HG03565 (cell line): Measurements from ENCODE around the gene CYP27C1.

Experiments used
- ATAC-seq: cut with Tn5 transposase; IDR thresholded peaks from one replicate; pipeline ENCODE4 v1.9.1; 2021; ENCODE audit warnings: mild to moderate bottlenecking, moderate library complexity; ENCODE audit not compliant: unreplicated experiment

Gene CYP27C1

GRCh38 chr2:127155028-127155581 lies 65.0 kb downstream of the CYP27C1 start:
- ATAC-seq: no peak

DNA sequence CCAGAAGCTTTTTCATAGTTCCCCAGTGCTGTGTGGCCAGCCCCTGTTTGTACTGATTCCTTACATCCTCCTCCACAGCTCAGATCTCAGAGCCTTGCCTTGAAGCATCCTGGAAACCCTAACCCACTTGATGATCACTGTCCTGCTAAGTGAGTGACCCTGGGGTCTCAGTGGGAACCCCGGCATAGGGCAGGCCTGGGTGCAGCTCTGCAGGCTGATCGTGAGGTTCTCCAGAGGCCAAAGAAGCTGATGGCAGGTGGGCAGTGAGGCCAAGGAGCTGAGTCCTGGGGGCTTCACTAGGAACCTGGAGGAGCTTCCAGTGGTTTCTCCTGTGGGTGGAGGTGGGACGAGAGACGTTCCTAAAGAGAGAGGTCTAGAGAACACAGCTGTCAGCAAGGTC lies 65.7 kb downstream of the CYP27C1 start:
- ATAC-seq: no peak

DNA sequence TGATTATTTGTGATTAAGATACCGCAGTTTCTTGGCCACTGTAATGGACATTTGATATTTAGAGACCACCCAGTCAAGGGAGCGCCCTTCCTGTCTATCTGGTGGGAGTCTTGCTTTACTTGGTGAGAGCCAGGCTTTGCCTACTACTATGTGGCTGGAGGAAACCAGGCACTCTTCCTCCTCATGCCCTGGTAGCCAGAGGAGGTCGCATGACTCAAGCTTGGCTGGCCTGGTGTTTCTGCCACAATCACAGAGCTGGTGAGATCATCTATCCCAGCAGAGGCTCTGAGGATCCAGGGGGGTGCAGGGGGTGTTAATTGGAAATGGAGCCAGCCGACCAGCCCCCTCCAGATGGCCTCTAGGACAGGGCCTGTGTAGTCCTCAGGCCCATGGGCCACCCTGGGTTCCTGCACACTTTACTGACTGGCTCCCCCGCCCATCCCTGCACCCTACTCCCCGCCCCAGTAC lies 66.4 kb downstream of the CYP27C1 start:
- ATAC-seq: no peak

DNA sequence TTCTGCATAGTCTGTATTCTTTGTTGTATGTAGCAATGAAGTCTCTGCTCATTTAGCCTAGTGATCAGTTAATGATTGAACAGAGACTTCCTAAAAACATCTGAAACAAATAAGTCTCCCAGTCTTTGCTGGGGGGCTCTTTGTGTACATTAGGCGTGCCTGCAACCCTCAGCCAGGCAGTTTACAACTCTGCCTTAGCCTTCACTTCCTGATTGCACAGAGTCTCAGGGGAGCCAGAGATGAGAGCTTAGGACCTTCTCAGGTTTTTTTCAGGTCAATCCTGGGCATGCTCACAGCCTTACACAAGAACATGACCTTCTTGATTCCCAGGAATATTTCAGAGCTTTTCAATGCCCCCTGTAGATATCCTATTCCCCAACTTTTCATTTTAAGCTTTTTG lies 69.1 kb downstream of the CYP27C1 start:
- ATAC-seq: no peak

- ATAC-seq: no peak
These were observed 70.7 kb downstream of the CYP27C1 start for GRCh38 chr2:127149384-127149783.

DNA sequence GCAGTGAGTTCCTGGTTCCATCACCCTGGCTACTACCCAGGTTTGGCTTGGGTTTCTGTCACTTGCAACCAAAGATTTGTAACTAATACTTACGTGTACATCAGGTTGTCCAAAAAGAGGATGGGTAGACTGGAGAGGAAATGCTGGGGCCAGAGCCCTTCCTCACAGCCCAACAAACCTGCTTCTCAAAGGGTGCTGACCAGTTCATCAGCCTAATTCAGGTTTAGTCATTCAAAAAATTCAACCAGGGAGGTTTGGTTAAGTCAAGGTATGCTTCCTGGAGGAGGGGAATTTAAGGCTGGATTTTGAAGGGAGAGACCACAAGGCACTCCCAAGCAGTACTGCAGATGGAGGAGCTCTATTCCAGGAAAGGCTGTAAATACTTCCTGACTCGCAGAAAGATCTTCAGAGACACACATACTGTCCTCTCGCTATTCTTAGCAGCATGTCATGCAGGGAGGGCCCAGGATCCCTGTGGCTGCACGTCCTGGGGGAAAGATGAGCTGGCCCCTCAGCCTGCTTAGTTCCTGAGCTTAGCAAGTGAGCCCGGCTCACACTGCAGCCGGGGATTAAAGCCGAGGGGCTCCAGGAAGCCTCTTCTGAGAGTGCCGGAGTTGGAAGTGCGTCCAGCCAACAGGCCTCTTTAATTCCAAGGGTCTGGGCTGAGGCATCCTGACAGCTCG lies 73.1 kb downstream of the CYP27C1 start:
- ATAC-seq: no peak

- no peak for ATAC-seq
These were observed 73.9 kb downstream of the CYP27C1 start for GRCh38 chr2:127146071-127146725.

GRCh38 chr2:127145280-127145895 lies 74.7 kb downstream of the CYP27C1 start:
- no peak for ATAC-seq

DNA sequence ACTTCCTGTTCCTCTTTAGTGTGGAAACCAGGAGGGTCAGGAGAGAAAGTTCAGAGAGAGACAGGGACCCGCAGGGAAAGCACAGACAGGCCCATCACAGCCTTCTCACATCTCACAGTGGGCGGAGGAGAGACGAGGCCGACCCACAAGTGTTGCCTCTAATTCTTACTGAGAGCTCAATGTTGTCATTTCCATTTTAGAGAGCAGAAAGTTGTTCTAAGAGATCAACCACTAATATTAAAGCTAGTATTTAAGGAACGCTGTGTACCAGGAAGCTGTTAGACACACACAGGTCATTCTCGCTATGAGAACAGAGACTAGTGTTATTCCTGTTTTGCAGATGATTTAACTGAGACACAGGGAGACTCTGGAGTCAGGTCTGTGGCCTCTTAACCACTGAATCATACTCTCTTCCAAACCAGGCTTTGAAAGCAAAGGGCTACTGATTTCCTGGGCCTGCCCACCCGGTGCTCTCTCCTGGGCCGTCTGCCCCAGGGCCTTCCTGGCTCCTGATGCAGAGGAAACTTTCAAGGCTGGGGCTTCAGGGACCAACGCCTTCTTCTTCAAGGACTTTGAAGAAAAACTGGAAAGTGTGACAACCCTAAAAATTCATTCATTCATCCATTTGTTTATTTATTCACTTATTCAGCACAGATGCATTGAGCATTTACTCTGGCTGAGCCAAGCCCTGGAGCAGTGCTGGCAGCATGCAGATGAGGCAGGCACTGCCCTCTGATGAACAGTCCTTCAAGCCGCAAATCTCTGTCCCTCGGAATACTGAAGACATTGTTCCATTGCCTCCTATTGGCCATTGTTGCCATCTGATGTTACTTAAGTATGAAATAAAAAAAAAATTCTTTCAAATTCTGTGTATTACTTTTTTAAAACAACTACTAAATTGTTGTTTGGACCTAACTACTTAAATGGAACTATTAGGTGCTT lies 76.0 kb downstream of the CYP27C1 start:
- ATAC-seq: no peak

DNA sequence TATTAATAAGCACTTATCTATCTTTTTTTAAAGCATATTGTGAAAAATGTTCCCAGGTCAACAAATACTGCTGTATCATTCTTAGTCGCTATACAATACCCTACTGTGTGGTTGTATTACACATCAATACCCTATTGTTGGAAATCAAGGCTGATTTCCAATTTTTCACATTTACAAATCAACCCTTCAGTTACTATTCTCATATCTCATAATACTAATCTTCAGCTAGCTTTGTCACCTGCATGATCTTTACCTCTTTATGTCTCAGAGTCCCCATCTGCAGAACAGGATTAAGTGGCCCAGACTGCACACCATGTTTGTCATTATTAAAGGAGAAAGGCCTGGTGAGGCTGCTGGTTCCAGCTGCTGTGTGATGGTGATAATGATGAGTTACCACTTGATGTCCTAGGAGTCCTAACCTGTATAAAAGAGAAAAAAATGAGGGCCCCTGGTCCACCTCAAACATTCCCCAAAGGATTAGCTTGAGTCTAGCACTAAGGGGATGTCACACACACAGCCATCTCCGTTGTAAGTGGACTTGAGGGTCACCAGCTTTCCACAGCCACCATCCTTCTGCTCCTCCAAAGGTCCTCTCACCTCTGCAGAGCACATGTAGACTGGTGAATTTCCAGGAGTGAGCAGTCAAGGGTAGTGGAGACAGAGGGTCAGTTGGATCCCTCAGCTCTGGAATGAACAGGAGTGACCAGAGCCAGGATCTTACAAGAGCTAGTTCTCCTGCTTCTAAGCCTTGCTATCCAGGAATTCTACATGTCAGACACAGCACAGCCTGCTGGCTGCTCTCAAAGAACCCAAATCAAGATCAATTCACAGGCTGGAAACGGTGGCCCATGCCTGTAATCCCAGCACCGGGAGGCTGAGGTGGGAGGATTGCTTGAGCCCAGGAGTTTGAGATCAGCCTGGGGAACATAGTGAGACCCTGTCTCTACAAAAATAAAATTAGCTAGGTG lies 77.2 kb downstream of the CYP27C1 start:
- no peak for ATAC-seq

GRCh38 chr2:127140538-127140937 lies 79.6 kb downstream of the CYP27C1 start:
- no peak for ATAC-seq

- no peak for ATAC-seq
These were observed 80.3 kb downstream of the CYP27C1 start for GRCh38 chr2:127139766-127140165.

- no peak for ATAC-seq
These were observed 81.8 kb downstream of the CYP27C1 start for GRCh38 chr2:127138281-127138680.

DNA sequence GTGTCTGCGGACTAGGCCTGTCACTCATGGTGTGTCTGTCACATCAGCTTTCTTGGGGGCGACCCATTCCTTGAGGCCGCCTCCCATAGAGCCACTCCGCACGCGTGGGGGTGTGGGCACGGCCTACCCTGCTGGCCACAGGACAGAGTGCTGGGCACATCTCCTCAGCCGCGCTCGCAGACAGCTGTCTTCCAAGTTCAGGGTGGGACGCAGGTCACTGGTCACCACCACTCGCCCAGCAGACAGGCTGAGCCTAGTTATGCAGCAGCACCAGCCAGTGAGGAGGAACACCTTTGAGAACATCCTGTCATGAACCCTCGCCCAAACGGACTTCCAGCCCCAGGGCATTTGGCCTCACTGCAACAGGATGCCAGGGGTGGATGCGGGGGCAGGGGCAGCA lies 82.4 kb downstream of the CYP27C1 start:
- no peak for ATAC-seq

DNA sequence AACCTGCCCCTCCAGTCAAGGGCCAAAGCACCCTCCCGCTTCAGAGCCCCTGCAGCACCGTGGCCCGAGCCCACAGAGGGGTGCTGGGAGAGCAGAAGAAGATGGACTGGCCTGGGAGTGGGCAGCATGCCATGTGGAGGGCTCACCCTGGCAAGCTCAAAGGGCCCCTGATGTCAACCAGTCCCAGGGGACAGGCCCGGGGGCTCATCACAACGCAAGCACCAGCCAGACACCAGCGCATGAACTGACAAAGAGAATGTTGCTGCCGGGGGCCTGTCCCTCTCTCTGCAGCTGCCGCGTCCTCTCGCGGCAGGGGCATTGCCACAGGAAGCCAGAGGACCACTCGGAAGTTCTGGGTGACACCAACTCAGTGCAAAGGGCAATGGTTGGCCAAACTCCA lies 82.9 kb downstream of the CYP27C1 start:
- ATAC-seq: no peak

DNA sequence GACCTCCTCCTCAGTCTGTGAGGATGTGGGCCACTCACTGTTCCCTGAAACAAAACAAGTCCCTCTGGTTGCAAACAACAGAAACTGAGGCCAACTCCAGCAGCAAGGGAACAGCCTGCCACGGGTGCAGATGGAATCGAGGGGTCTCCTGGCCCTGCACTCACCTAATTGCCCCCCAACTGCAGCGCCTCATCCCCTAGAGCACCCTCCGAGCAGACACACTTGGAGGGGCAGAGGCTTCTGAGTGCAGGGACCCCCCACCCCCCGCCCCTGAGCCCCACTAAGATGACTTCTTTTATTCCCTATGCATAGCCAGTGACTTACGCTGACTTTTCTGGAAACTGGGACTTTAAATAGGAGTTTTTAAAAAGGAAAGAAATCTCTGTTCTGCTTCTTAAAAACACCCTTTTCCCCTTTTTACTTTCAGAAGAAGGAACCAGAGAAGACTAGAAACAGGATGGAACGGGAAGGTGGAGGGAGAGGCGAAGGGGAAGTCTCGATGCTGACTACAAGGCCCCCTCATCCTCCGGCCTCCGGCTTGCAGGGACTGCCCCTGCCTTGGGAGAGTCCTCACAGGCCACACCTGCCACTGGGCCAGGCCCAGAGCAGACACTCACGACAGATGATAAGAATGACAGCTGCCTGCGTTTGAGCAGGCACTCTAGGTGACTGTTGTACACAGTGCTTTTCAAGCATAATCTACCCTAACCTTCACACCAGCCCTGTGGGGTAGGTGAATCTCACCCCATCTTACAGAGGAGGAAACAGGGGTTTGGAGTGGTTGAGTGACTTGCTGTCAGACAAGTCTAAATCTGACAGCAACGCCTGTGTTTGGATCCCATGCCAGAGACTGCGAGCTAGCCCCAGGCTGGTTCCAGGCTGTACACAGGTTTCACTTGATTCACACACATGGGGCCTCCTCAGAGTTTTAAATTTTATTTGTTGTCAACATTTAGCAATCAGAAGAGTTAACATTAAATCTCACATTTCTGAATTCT lies 85.0 kb downstream of the CYP27C1 start:
- ATAC-seq: no peak

DNA sequence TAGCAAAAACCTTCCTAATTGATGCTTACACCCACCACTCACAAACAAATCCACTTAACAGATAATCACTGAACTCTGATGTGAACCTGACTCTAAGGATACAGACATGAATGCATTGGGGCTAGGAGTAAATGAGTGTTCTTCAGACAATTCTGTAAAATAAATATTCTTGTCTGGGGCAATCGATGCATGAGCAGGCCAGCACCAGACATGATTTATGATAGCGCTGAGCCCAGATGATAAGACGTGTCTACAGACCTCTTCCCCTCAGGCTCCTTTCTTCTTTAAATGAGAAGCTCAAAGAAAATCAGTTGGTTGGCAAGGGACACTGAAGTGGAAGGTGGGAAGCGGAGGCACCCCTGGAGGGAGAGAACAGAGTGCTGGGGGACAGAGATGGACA lies 85.9 kb downstream of the CYP27C1 start:
- no peak for ATAC-seq
